Measurements from ENCODE around the gene USF2.

The USF2 gene

DNA sequence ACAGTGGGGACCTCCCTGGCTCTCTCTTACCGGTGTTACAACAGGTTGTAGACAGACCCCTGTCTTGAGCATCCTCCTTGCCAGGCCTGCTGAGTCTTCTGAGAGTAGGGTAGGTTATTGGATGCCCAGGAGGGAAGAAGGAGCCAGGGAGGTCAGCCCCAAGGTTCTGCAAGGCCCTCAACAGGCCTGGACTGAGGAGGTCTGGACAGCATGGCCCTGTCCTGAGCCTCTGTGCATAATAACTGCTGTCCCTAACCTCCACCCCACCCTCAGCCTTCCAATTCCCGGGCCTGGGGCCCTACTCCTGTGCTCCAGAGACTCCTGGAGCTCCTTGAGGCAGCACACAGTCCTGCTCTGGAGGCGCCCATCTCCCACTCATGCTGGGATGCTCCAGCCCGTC lies 60.6 kb downstream of the USF2 start:
- Histone ChIP-seq H3K36me3 (ENCODE audit: control insufficient read depth in 1 of 2, insufficient read depth in 2 of 2, low read depth in 1 of 2, low read length in 2 of 2) (no peaks in the 10 kb centered on the region), H3K4me2 (ENCODE audit: low read length, poor library complexity, severe bottlenecking) (no peak overlapping the region), H4K8ac (ENCODE audit: low read length) (no peak overlapping the region), H3K4ac (ENCODE audit: low read depth in 1 of 2, low read length in 2 of 2) (no peak overlapping the region), H3K4me3 (ENCODE audit: insufficient read depth in 1 of 2, low read depth in 1 of 2, low read length in 2 of 2) (no peak overlapping the region), H3K27me3 (ENCODE audit: control insufficient read depth in 1 of 2, insufficient read depth in 1 of 2, low read length in 2 of 2) (peaks cover 13 to 45% of the 10 kb centered on the region in 2 experiments), H3K18ac (ENCODE audit: low read depth in 1 of 2, low read length in 2 of 2) (no peak overlapping the region), H3K79me1 (replicated peaks; ENCODE audit: low read length, poor library complexity, severe bottlenecking) (no peaks in the 10 kb centered on the region), H2AFZ (ENCODE audit: low read depth, low read length) (no peak overlapping the region), H3K4me1 (ENCODE audit: control insufficient read depth, insufficient read depth, low read depth, low read length) (no peaks in the 10 kb centered on the region), H3K9me3 (ENCODE audit: control insufficient read depth, low read length) (no peaks in the 10 kb centered on the region), H2BK5ac (ENCODE audit: low read depth, low read length, poor library complexity, severe bottlenecking) (no peak overlapping the region), H3K23ac (ENCODE audit: low read length in 2 of 2) (no peak overlapping the region), H3K9ac (ENCODE audit: low read length) (no peak overlapping the region), H2BK12ac (ENCODE audit: low read length in 2 of 2) (no peak overlapping the region), H2AK5ac (ENCODE audit: low read length, severe bottlenecking) (no peak overlapping the region), H2BK120ac (ENCODE audit: low read depth, low read length) (no peak overlapping the region), H3K27ac (ENCODE audit: low read length, poor library complexity, severe bottlenecking) (no peak overlapping the region), H2BK15ac (ENCODE audit: low read depth, poor library complexity, severe bottlenecking) (no peak overlapping the region), H4K91ac (ENCODE audit: low read length) (no peak overlapping the region), H3K14ac (ENCODE audit: low read length in 2 of 2) (no peak overlapping the region)
- no peak for DNase-seq
- WGBS = 63% methylated on average over 4 of the region's 4 CpGs
